Thyroid gland (tissue), 4 donors: ENCODE measurements around the gene GPR156.

Experiments
- POLR2A ChIP-seq, 2 donors: fragments of 450-650 bp; IDR thresholded peaks; one replicate each; pipeline ENCODE4 v1.6.1; 2017; ENCODE audit warnings: antibody characterized with exemption in 2 of 2, mild to moderate bottlenecking in 2 of 2, moderate library complexity in 1 of 2
- TF ChIP-seq, protein P1 (sequence below), 6 experiments: fragments of 200-600 bp in 3 of 6; fragments of 450-650 bp in 3 of 6; sonication (generic) in 3 of 6; IDR thresholded peaks; one replicate each; pipeline ENCODE4 v1.5.1; 2016 to 2019; ENCODE audit warnings: antibody characterized with exemption in 6 of 6, mild to moderate bottlenecking in 2 of 6, inconsistent platforms in 1 of 6, moderate library complexity in 1 of 6

- TF ChIP-seq, protein P1, sequence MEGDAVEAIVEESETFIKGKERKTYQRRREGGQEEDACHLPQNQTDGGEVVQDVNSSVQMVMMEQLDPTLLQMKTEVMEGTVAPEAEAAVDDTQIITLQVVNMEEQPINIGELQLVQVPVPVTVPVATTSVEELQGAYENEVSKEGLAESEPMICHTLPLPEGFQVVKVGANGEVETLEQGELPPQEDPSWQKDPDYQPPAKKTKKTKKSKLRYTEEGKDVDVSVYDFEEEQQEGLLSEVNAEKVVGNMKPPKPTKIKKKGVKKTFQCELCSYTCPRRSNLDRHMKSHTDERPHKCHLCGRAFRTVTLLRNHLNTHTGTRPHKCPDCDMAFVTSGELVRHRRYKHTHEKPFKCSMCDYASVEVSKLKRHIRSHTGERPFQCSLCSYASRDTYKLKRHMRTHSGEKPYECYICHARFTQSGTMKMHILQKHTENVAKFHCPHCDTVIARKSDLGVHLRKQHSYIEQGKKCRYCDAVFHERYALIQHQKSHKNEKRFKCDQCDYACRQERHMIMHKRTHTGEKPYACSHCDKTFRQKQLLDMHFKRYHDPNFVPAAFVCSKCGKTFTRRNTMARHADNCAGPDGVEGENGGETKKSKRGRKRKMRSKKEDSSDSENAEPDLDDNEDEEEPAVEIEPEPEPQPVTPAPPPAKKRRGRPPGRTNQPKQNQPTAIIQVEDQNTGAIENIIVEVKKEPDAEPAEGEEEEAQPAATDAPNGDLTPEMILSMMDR (IDR thresholded peaks at IDR 0.05), result no peak
- TF ChIP-seq POLR2A (IDR thresholded peaks at IDR 0.05), result no peak
These were observed 121.2 kb downstream of the GPR156 start for GRCh38 chr3:120163816-120164215.
